ENCODE data around the gene CREB3L1.

The CREB3L1 gene, protein sequence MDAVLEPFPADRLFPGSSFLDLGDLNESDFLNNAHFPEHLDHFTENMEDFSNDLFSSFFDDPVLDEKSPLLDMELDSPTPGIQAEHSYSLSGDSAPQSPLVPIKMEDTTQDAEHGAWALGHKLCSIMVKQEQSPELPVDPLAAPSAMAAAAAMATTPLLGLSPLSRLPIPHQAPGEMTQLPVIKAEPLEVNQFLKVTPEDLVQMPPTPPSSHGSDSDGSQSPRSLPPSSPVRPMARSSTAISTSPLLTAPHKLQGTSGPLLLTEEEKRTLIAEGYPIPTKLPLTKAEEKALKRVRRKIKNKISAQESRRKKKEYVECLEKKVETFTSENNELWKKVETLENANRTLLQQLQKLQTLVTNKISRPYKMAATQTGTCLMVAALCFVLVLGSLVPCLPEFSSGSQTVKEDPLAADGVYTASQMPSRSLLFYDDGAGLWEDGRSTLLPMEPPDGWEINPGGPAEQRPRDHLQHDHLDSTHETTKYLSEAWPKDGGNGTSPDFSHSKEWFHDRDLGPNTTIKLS

GRCh38 chr11:46277622-46278386, at the start of gene CREB3L1:
Gene CREB3L1, plus strand, starts transcription at chr11:46277662. Its CDS starts 450 bp downstream, at chr11:46278112.
- DNase-seq (ENCODE audit: extremely low read depth in 1 of 2, low read depth in 1 of 2) = no peak

DNA sequence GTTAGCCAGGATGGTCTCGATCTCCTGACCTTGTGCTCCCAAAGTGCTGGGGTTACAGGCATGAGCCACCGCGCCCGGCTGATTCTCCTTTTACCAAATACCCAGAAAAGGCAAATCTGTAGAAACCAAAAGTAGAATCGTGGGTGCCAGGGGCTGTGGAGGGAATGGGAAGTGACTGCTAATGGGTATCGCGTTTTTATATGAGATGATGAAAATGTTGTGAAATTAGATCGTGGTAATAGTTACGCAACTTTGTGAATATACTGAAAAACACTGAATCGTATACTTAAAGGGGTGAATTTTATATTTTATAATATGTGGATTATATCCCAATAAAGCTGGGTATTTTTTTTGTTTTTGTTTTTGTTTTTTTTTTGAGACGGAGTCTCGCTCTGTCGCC, 48.2 kb upstream of the CREB3L1 start:
- no peak for DNase-seq (ENCODE audit: extremely low read depth in 1 of 2, low read depth in 1 of 2)

- no peak for DNase-seq (ENCODE audit: extremely low read depth in 1 of 2, low read depth in 1 of 2)
Measured at GRCh38 chr11:46234311-46234710, 43.2 kb upstream of the CREB3L1 start.

- no peak for DNase-seq (ENCODE audit: extremely low read depth in 1 of 2, low read depth in 1 of 2)
Measured at GRCh38 chr11:46235777-46236688, 41.4 kb upstream of the CREB3L1 start.

DNA sequence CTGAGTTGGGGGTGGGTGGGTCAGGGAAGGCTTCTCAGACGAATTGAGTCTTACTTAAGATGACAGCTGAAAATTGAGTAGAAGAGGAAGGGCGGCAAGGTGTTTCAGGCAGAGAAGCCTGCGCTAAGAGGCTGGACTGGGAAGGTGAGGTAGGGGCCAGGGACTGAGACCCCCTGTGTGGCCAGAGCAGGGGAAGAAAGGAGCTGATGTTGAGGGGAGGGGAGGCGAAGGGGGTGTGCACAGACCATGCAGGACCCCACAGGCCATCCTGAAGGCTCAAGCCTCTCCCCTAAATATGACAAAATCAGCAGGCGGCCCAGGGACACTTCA, 40.6 kb upstream of the CREB3L1 start:
- DNase-seq (ENCODE audit: extremely low read depth in 1 of 2, low read depth in 1 of 2) = no peak

DNA sequence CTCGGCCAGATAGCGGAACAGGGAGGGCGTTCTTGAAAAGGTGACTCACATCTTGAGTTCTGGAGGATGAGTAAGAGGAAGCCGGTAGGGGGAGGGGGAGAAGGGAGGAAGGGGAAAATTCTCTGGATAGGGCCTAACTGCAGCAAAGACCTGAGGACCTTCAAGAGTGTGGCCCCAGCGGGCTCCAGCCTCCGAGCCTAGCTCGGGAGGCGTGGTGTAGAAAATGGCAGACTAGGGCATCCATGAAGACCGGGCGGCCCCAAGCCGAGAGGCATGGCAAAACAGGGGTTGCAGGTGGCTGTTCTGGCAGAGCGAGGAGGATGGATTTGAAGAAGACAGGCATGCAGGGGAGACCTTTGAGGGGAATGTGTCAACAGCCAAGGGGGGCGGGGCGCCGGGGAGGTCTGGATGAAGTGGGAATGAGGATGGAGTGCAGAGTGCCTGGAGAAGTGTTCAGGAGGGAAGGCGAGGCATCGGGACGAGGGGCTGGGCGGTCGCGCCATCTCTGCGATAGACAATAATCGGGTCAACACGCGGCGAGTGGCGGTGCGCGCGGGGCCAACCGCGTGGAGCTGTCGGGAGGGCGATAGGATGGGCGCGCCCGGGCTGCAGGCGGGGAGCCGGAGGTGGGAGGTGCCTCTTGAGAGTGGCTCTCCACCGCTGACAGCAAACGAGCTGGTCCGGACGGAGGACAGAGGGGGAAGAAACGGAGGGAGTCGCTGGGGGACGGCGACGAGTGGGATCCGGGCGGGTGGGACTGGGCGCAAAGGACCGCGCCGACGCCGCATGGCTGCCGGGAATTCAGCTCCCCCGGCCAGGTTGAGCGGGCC, 40.0 kb upstream of the CREB3L1 start:
- DNase-seq (ENCODE audit: extremely low read depth in 1 of 2, low read depth in 1 of 2) = peak in 1 of 2 donors; percentile 16

DNA sequence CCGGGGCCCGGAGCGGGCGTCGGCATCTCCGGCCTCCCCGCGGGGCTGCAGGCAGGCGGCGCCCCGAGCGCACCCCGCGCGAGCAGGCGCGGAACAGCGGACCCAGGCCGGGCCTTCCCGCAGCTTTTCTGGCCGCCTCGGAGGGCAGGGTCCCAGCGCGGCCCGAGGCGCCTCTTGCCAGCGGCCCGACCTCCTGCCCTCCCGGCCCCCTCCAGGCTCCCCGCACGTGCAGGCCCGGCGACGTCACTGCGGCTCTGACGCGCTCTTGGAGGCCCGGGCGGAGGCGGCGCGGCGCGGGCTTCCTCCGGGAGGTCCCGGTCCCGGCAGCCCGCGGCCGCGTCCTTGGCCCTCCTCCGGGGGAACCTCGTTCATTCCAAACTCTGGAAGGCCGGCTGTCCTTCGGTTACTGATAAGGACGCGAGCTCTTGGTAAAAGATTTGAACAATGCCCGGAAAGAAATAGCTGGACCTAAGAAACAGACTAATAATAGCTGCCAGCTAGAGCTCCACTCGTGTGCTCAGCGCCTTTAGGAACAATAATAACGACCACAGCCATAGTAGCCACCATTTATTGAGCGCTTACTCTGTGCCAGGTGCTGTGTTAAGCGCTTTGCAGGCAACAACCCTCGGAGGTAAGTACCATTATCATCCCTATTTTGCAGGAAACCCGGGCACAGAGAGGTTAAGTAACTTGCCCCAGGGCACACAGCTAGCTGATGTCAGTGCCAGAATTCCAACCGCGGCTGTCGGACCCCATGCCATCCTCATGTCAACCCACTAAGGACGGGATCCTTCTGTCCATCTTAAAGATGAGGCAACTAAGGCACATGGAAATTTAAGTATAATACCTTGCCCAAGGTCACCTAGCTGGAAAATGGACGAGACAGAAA, 39.1 kb upstream of the CREB3L1 start:
- DNase-seq (ENCODE audit: extremely low read depth in 1 of 2, low read depth in 1 of 2) = peak in 1 of 2 donors; percentile 47

GRCh38 chr11:46238967-46239800, 38.3 kb upstream of the CREB3L1 start:
- DNase-seq (ENCODE audit: extremely low read depth in 1 of 2, low read depth in 1 of 2) = peak; percentile 38 to 60

GRCh38 chr11:46239801-46240061, 37.7 kb upstream of the CREB3L1 start:
- no peak for DNase-seq (ENCODE audit: extremely low read depth in 1 of 2, low read depth in 1 of 2)

- no peak for DNase-seq (ENCODE audit: extremely low read depth in 1 of 2, low read depth in 1 of 2)
Measured at GRCh38 chr11:46240371-46240770, 37.1 kb upstream of the CREB3L1 start.

DNA sequence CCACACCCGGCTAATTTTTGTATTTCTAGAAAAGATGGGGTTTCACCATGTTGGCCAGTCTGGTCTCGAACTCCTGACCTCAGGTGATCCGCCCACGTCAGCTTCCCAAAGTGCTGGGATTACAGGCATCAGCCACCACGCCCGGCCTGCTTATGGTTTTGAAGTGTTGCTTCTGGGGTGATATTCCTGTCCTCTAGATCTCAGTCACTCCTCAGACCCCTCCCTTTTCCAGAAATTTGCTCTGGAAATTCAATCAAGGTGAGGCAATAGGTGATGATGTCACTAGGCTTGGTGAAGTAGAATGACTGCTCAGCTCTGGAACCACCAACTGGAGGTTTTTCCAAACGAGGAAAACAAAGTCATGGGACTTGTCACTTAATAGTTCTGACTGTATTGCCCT, 36.6 kb upstream of the CREB3L1 start:
- no peak for DNase-seq (ENCODE audit: extremely low read depth in 1 of 2, low read depth in 1 of 2)

DNA sequence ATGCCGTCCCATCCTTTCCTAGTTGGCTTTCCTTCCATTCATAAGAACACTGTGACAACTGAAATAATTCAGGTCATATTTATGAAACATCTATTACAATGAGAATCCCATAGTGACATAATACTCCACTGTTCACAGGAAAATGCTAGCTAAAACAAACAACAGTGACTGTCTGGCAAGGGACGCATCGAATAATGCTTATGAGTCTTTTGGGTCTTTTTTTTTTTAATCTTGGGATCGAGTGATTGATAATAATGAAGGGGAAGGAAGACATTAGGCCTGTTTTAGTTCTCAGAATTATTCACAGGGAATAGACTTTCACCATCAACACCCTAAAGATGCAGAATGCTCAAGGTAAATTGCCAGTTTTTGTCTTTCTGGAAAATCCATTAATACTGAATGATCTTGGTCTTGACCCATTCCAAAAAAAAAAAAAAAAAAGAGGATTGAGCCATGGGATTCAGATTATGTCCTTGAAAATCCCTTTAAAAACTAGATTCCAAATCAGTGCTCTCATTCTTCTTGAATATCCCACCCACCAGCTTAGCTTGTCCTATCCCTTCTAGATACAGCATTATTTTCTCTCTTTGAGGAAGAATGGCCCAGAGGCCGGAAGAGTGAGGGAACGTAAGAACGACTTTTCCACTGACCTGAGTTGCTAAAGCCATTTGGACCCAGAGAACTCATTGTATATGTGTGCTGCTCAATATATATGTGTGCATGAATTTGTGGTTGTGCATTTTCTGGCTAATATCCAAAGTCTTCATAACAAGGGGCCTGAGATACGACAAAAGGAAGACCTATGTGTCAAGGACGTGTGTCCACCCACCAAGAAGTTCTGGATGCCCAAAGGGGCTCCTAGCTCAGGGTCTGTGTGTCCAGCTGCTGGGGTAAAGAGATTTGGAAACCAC, 35.2 kb upstream of the CREB3L1 start:
- DNase-seq (ENCODE audit: extremely low read depth in 1 of 2, low read depth in 1 of 2) = no peak

DNA sequence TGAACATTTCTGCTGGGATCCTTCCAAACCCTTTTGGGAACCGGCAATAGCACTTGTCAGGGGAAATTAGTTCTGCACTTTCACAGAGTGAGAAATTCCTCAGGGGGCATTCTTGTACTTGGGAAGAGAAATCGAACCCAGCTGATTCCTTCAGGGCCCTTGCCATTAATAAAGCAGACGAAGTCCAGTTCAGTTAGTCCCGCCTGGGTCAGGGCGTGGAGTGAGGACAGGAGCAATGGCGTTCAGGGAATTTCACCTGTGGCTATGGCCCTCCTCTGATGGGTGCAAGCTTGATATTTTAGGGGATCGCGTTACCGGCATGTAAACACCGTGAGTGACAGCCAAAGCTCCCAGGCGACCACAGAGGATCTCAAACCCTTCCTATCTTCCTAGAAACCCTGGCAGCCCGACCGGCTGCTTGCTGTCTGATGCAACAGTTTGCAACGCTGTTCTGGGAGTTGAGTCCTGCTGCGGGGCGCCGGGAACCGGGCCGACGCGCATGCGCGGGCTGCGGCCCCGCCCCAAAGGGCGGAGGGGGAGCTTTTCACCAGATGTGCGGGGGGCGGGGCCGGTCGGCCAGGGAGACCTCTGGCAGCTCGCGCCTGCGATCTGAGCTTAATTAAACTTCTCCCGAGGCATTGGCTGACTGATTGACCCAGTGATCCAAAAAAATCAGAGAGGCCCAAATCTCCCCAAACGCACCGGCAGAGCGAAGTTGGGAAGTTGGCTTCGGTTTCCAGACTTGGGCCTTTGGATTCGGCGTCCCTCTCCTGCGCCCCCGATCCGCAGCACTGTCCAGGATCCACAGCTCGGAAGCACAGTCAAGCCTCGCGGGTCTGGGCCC, 34.3 kb upstream of the CREB3L1 start:
- DNase-seq (ENCODE audit: extremely low read depth in 1 of 2, low read depth in 1 of 2) = peak; percentile 62 to 79

GRCh38 chr11:46243796-46244109, 33.7 kb upstream of the CREB3L1 start:
- DNase-seq (ENCODE audit: extremely low read depth in 1 of 2, low read depth in 1 of 2) = no peak

DNA sequence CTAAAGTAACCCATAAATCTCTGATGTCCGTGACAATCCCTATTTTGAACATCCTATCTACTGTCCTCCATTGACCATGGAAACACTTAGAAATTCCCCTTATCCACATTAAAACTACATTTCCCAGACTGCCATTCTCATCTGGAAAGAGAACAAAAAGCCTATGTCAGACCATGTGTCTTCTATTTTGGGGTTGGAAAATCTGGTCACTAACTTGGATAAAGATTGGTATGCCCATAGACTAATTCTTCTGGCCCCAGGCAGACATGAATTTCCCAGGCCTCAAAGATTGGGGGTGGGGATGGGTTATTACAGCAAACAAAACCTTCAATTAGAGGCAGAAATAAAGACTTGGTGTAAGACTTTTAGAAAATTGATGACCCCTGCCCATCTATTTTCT, 30.9 kb upstream of the CREB3L1 start:
- DNase-seq (ENCODE audit: extremely low read depth in 1 of 2, low read depth in 1 of 2) = no peak

GRCh38 chr11:46247090-46247489, 30.4 kb upstream of the CREB3L1 start:
- DNase-seq (ENCODE audit: extremely low read depth in 1 of 2, low read depth in 1 of 2) = no peak

DNA sequence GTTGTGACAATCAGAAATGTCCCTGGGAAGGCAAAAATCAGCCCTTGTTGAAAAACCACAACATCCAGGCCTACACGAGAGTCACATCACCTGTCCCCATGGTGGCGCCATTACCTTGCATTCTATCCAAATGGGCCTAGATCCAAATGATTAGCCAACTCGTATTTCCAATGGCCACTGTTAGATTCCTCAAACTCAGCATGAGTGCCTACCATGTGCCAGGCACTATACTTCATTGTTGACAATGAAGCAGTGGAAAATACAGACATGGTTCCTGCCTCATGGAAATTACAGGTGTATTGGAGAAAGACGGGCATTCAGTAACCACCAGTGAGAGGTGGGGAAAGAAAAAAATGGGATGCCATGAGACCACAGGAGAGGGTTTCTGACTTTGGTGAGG, 29.8 kb upstream of the CREB3L1 start:
- DNase-seq (ENCODE audit: extremely low read depth in 1 of 2, low read depth in 1 of 2) = no peak
